CD4-positive, alpha-beta memory T cell (primary cell): ENCODE data around the gene CFAP46. TPM values are rescaled to one million over a fixed set of nuclear protein-coding genes. Genes with fewer than 3 reads are reported as not detected.

Experiments
- CTCF ChIA-PET: fragments of 350-600 bp; sonication (Branson Sonifier 250); formaldehyde crosslinking; loops from one replicate; lab custom pipeline; 2021; ENCODE audit warnings: inconsistent platforms; ENCODE audit not compliant: partially characterized antibody; lab: Charles Lee
- POLR2A ChIA-PET: fragments of 350-600 bp; sonication (Branson Sonifier 250); formaldehyde crosslinking; loops from one replicate; lab custom pipeline; 2021; ENCODE audit not compliant: partially characterized antibody; lab: Charles Lee
- DNase-seq, 5 donors: peaks; one replicate each; pipeline versions ENCODE4 v3.0.0 to v3.0.0-alpha.2; 2020 to 2022; ENCODE audit warnings: mixed read lengths in 1 of 5
- H3K27ac ChIP-seq: one replicate; pipeline ENCODE4 v1.7.0; 2013; ENCODE audit warnings: low read depth, low read length
- H3K27me3 ChIP-seq: 2 replicates; pipeline ENCODE4 v1.7.0; 2013; ENCODE audit warnings: mild to moderate bottlenecking, low read length, moderate library complexity; ENCODE audit not compliant: insufficient read depth
- H3K36me3 ChIP-seq: 2 replicates; pipeline ENCODE4 v1.7.0; 2013; ENCODE audit warnings: mild to moderate bottlenecking, low read length, moderate library complexity; ENCODE audit not compliant: insufficient read depth
- H3K4me1 ChIP-seq: 2 replicates; pipeline ENCODE4 v1.7.0; 2013; ENCODE audit warnings: mild to moderate bottlenecking, low read length, moderate library complexity; ENCODE audit not compliant: insufficient read depth
- H3K4me3 ChIP-seq, 2 donors: one replicate each; pipeline ENCODE4 v1.7.0; 2013; ENCODE audit warnings: low read length in 2 of 2, mild to moderate bottlenecking in 1 of 2
- H3K9me3 ChIP-seq, 2 donors: one replicate each; pipeline ENCODE4 v1.7.0; 2013; ENCODE audit warnings: low read length in 2 of 2, control low read depth in 1 of 2; ENCODE audit not compliant: control insufficient read depth in 1 of 2
- H3K27ac Mint-ChIP-seq, 7 donors: one replicate each; pipeline ENCODE4 v1.8.0; 2020 to 2021; ENCODE audit warnings: mixed read lengths in 7 of 7, mild to moderate bottlenecking in 6 of 7, inconsistent platforms in 3 of 7, moderate library complexity in 3 of 7
- H3K27me3 Mint-ChIP-seq, 2 donors: one replicate each; pipeline ENCODE4 v1.8.0; 2020 to 2021; ENCODE audit warnings: mixed read lengths in 2 of 2
- H3K36me3 Mint-ChIP-seq, 2 donors: one replicate each; pipeline ENCODE4 v1.8.0; 2020 to 2021; ENCODE audit warnings: mixed read lengths in 2 of 2, inconsistent platforms in 1 of 2, mild to moderate bottlenecking in 1 of 2
- H3K4me1 Mint-ChIP-seq, 4 donors: one replicate each; pipeline ENCODE4 v1.8.0; 2020 to 2021; ENCODE audit warnings: mixed read lengths in 4 of 4, mild to moderate bottlenecking in 1 of 4
- H3K4me3 Mint-ChIP-seq, 8 donors: one replicate each; pipeline ENCODE4 v1.8.0; 2020 to 2021; ENCODE audit warnings: mixed read lengths in 8 of 8, mild to moderate bottlenecking in 7 of 8, moderate library complexity in 6 of 8, inconsistent platforms in 3 of 8
- H3K9me3 Mint-ChIP-seq, 8 donors: one replicate each; pipeline ENCODE4 v1.8.0; 2020 to 2021; ENCODE audit warnings: mixed read lengths in 8 of 8, mild to moderate bottlenecking in 5 of 8, inconsistent platforms in 3 of 8, moderate library complexity in 1 of 8
- intact Hi-C: fragments of 100-400 bp; cut with micrococcal nuclease; formaldehyde crosslinking; loops from one replicate; pipeline ENCODE4 v1.15.1; 2023
- polyA plus RNA-seq, 2 donors: library from polyadenylated mRNA; unstranded; fragments of 300-500 nt; fragmentation: Illumina TruSeq; gene quantifications; one replicate each; pipeline ENCODE4 v1.2.3, GENCODE V29; 2021
- total RNA-seq, 2 experiments: library from RNA; stranded (reverse); gene quantifications; one replicate each; pipeline ENCODE4 v1.2.3, GENCODE V29; 2021

Gene CFAP46
- total and polyA plus RNA-seq, 4 experiments from 2014 or later = not detected

- Mint-ChIP-seq H3K27me3 (peaks cover 6 to 10% of the 10 kb centered on the region in 2 donors), H3K27ac (no peak overlapping the region), H3K36me3 (peaks cover 14 to 29% of the 10 kb centered on the region in 2 donors), H3K9me3 (peaks cover 0 to 7% (median 0%) of the 10 kb centered on the region in 8 donors), H3K4me3 (peak overlapping the region in 1 of 8 donors; percentile 8), H3K4me1 (peaks cover 0 to 9% (median 2%) of the 10 kb centered on the region in 4 donors)
- CTCF ChIA-PET = no interaction called here
- H3K27ac ChIP-seq = no peak overlapping the region
- no peaks in the 10 kb centered on the region for H3K36me3 ChIP-seq
- intact Hi-C loops = no loop called here
- H3K4me1 ChIP-seq = no peaks in the 10 kb centered on the region
- no peak overlapping the region for H3K4me3 ChIP-seq
- H3K27me3 ChIP-seq = no peaks in the 10 kb centered on the region
- no peak for DNase-seq
- POLR2A ChIA-PET = no interaction called here
- no peaks in the 10 kb centered on the region for H3K9me3 ChIP-seq
Observed at GRCh38 chr10:132784866-132785722, 157.3 kb downstream of the CFAP46 start.

GRCh38 chr10:132783940-132784865 lies 158.2 kb downstream of the CFAP46 start:
- no peak overlapping the region for H3K4me3 ChIP-seq
- no peaks in the 10 kb centered on the region for H3K27me3 ChIP-seq
- ChIA-PET POLR2A (no interaction called here), CTCF (no interaction called here)
- H3K9me3 ChIP-seq = no peaks in the 10 kb centered on the region
- Mint-ChIP-seq H3K27ac (no peak overlapping the region), H3K9me3 (peaks cover 0 to 7% (median 0%) of the 10 kb centered on the region in 8 donors), H3K27me3 (peaks cover 6 to 7% of the 10 kb centered on the region in 2 donors), H3K4me3 (peak overlapping the region in 3 of 8 donors; percentile 17 to 59 (median 21)), H3K4me1 (peaks cover 0 to 9% (median 2%) of the 10 kb centered on the region in 4 donors), H3K36me3 (peaks cover 17 to 34% of the 10 kb centered on the region in 2 donors)
- no peak for DNase-seq
- H3K4me1 ChIP-seq = no peaks in the 10 kb centered on the region
- H3K36me3 ChIP-seq = no peaks in the 10 kb centered on the region
- intact Hi-C loops = no loop called here
- H3K27ac ChIP-seq = no peak overlapping the region

GRCh38 chr10:132783165-132783939 lies 159.0 kb downstream of the CFAP46 start:
- CTCF ChIA-PET = no interaction called here
- DNase-seq = no peak
- Mint-ChIP-seq H3K27ac (no peak overlapping the region), H3K4me3 (peak overlapping the region in 4 of 8 donors; percentile 30 to 69 (median 52)), H3K4me1 (peaks cover 0 to 9% (median 2%) of the 10 kb centered on the region in 4 donors), H3K36me3 (peaks cover 18 to 35% of the 10 kb centered on the region in 2 donors), H3K27me3 (peaks cover 4 to 6% of the 10 kb centered on the region in 2 donors), H3K9me3 (peaks cover 0 to 7% (median 0%) of the 10 kb centered on the region in 8 donors)
- Histone ChIP-seq H3K36me3 (no peaks in the 10 kb centered on the region), H3K4me1 (no peaks in the 10 kb centered on the region), H3K9me3 (no peaks in the 10 kb centered on the region), H3K27ac (no peak overlapping the region), H3K27me3 (no peaks in the 10 kb centered on the region), H3K4me3 (no peak overlapping the region)
- POLR2A ChIA-PET = no interaction called here
- intact Hi-C loops = no loop called here

- no peak overlapping the region for H3K4me3 Mint-ChIP-seq
- peaks cover 0 to 7% (median 0%) of the 10 kb centered on the region in 8 donors for H3K9me3 Mint-ChIP-seq
- Histone ChIP-seq H3K27me3 (no peaks in the 10 kb centered on the region), H3K9me3 (no peaks in the 10 kb centered on the region), H3K4me1 (no peaks in the 10 kb centered on the region), H3K36me3 (no peaks in the 10 kb centered on the region), H3K4me3 (no peak overlapping the region), H3K27ac (no peak overlapping the region)
- peaks cover 23 to 48% of the 10 kb centered on the region in 2 donors for H3K36me3 Mint-ChIP-seq
- H3K27me3 Mint-ChIP-seq = peaks cover 4 to 6% of the 10 kb centered on the region in 2 donors
- POLR2A ChIA-PET = no interaction called here
- no peak for DNase-seq
- H3K4me1 Mint-ChIP-seq = peaks cover 0 to 9% (median 2%) of the 10 kb centered on the region in 4 donors
- intact Hi-C loops = no loop called here
- CTCF ChIA-PET = no interaction called here
- H3K27ac Mint-ChIP-seq = no peak overlapping the region
Observed at GRCh38 chr10:132781556-132781955, 160.8 kb downstream of the CFAP46 start.

GRCh38 chr10:132780356-132780755 lies 162.0 kb downstream of the CFAP46 start:
- no peak for DNase-seq
- no peak overlapping the region for H3K27ac ChIP-seq
- no peaks in the 10 kb centered on the region for H3K27me3 ChIP-seq
- intact Hi-C loops = no loop called here
- H3K9me3 ChIP-seq = no peaks in the 10 kb centered on the region
- H3K4me3 ChIP-seq = no peak overlapping the region
- Mint-ChIP-seq H3K36me3 (peaks cover 23 to 53% of the 10 kb centered on the region in 2 donors), H3K4me3 (no peak overlapping the region), H3K27me3 (peaks cover 4 to 6% of the 10 kb centered on the region in 2 donors), H3K9me3 (peaks cover 0 to 7% (median 0%) of the 10 kb centered on the region in 8 donors), H3K4me1 (peaks cover 0 to 9% (median 2%) of the 10 kb centered on the region in 4 donors), H3K27ac (no peak overlapping the region)
- ChIA-PET CTCF (no interaction called here), POLR2A (no interaction called here)
- no peaks in the 10 kb centered on the region for H3K36me3 ChIP-seq
- no peaks in the 10 kb centered on the region for H3K4me1 ChIP-seq

- CTCF ChIA-PET = no interaction called here
- Histone ChIP-seq H3K4me3 (no peak overlapping the region), H3K36me3 (no peaks in the 10 kb centered on the region), H3K4me1 (no peaks in the 10 kb centered on the region), H3K9me3 (no peaks in the 10 kb centered on the region), H3K27ac (no peak overlapping the region), H3K27me3 (no peaks in the 10 kb centered on the region)
- peaks cover 0 to 7% (median 0%) of the 10 kb centered on the region in 8 donors for H3K9me3 Mint-ChIP-seq
- no peak overlapping the region for H3K27ac Mint-ChIP-seq
- intact Hi-C loops = no loop called here
- peaks cover 4 to 6% of the 10 kb centered on the region in 2 donors for H3K27me3 Mint-ChIP-seq
- POLR2A ChIA-PET = no interaction called here
- peak overlapping the region in 1 of 8 donors; percentile 26 for H3K4me3 Mint-ChIP-seq
- peaks cover 0 to 9% (median 2%) of the 10 kb centered on the region in 4 donors for H3K4me1 Mint-ChIP-seq
- H3K36me3 Mint-ChIP-seq = peaks cover 23 to 53% of the 10 kb centered on the region in 2 donors
- no peak for DNase-seq
Observed at GRCh38 chr10:132779549-132780294, 162.6 kb downstream of the CFAP46 start.
